GM23248 (cell line): ENCODE results near the gene CNOT1. TPM values are rescaled to one million over a fixed set of nuclear protein-coding genes. Genes with fewer than 3 reads are reported as not detected.

ENCODE experiments used
- DNase-seq: peaks from one replicate; pipeline ENCODE4 v3.0.0-alpha.2; 2015
- H2AFZ ChIP-seq: fragments of 200-600 bp; sonication (generic); 2 replicates; pipeline ENCODE4 v1.6.1; 2016; ENCODE audit warnings: antibody characterized with exemption
- H3F3A ChIP-seq: fragments of 200-600 bp; sonication (generic); 2 replicates; pipeline ENCODE4 v1.6.1; 2016; ENCODE audit warnings: mild to moderate bottlenecking, antibody characterized with exemption, mixed run types; ENCODE audit not compliant: insufficient read depth
- H3K27ac ChIP-seq: fragments of 200-600 bp; sonication (generic); 2 replicates; pipeline ENCODE4 v1.5.1; 2016; ENCODE audit warnings: mild to moderate bottlenecking
- H3K27me3 ChIP-seq: fragments of 200-600 bp; sonication (generic); replicated peaks from 2 replicates; pipeline ENCODE4 v1.6.1; 2016; ENCODE audit warnings: mild to moderate bottlenecking; ENCODE audit not compliant: insufficient read depth
- H3K36me3 ChIP-seq: fragments of 200-600 bp; sonication (generic); 2 replicates; pipeline ENCODE4 v1.6.1; 2016; ENCODE audit warnings: low read depth, mild to moderate bottlenecking
- H3K4me1 ChIP-seq: fragments of 200-600 bp; sonication (generic); 2 replicates; pipeline ENCODE4 v1.6.1; 2016; ENCODE audit warnings: mild to moderate bottlenecking; ENCODE audit not compliant: insufficient read depth
- H3K4me2 ChIP-seq: fragments of 200-600 bp; sonication (generic); one replicate; pipeline ENCODE4 v1.6.1; 2016; ENCODE audit warnings: mild to moderate bottlenecking; ENCODE audit not compliant: unreplicated experiment
- H3K4me3 ChIP-seq: fragments of 200-600 bp; sonication (generic); 2 replicates; pipeline ENCODE4 v1.5.1; 2016; ENCODE audit warnings: mild to moderate bottlenecking
- H3K79me2 ChIP-seq: fragments of 200-600 bp; sonication (generic); 2 replicates; pipeline ENCODE4 v1.6.1; 2016; ENCODE audit warnings: mild to moderate bottlenecking; ENCODE audit not compliant: insufficient read depth
- H3K9ac ChIP-seq: fragments of 200-600 bp; sonication (generic); 2 replicates; pipeline ENCODE4 v1.6.1; 2016; ENCODE audit warnings: mild to moderate bottlenecking
- H3K9me2 ChIP-seq: fragments of 200-600 bp; sonication (generic); 2 replicates; pipeline ENCODE4 v1.6.1; 2016; ENCODE audit warnings: mixed run types, mild to moderate bottlenecking, moderate library complexity; ENCODE audit not compliant: insufficient read depth
- H3K9me3 ChIP-seq: fragments of 200-600 bp; sonication (generic); one replicate; pipeline ENCODE4 v1.6.1; 2017; ENCODE audit warnings: low read depth
- H4K20me1 ChIP-seq: fragments of 200-600 bp; sonication (generic); 2 replicates; pipeline ENCODE4 v1.6.0; 2016; ENCODE audit not compliant: insufficient read depth
- EZH2 ChIP-seq: fragments of 200-600 bp; sonication (generic); IDR thresholded peaks from 2 replicates; pipeline ENCODE4 v1.6.1; 2018; ENCODE audit warnings: antibody characterized with exemption, mild to moderate bottlenecking; ENCODE audit not compliant: insufficient read depth, poor library complexity, severe bottlenecking
- EZH2phosphoT487 ChIP-seq: fragments of 200-600 bp; sonication (generic); IDR thresholded peaks from 2 replicates; pipeline ENCODE4 v1.6.1; 2018; ENCODE audit warnings: antibody characterized with exemption, moderate library complexity, mild to moderate bottlenecking, low read depth; ENCODE audit not compliant: insufficient read depth
- WGBS, 2 experiments: methylation state at CpG; one replicate each; pipeline ENCODE4 v1.1.6; 2015 to 2017; ENCODE audit warnings: low lambda C conversion rate in 2 of 2, low coverage in 1 of 2; ENCODE audit errors: missing lambda C conversion rate in 2 of 2; 5-methylcytosine and 5-hydroxymethylcytosine counted together
- in situ Hi-C: fragments of 300-500 bp; cut with MboI; formaldehyde crosslinking; loops from 2 replicates; pipeline ENCODE4 v1.15.0; 2020
- polyA plus RNA-seq: library from polyadenylated mRNA; unstranded; fragments of >200 nt; fragmentation: Nextera tagmentation; extraction: Ambion mirVana; gene quantifications from 2 replicates; pipeline ENCODE4 v1.2.1, GENCODE V29; 2016
- total RNA-seq: library from RNA; depleted of rRNA; stranded (reverse); fragments of >200 nt; shearing (Covaris generic); gene quantifications from 2 replicates; pipeline ENCODE4 v1.2.3, GENCODE V29; 2014

The CNOT1 gene
- total and polyA plus RNA-seq, 2 experiments from 2014 or later = 35.6 to 93.1 TPM

DNA sequence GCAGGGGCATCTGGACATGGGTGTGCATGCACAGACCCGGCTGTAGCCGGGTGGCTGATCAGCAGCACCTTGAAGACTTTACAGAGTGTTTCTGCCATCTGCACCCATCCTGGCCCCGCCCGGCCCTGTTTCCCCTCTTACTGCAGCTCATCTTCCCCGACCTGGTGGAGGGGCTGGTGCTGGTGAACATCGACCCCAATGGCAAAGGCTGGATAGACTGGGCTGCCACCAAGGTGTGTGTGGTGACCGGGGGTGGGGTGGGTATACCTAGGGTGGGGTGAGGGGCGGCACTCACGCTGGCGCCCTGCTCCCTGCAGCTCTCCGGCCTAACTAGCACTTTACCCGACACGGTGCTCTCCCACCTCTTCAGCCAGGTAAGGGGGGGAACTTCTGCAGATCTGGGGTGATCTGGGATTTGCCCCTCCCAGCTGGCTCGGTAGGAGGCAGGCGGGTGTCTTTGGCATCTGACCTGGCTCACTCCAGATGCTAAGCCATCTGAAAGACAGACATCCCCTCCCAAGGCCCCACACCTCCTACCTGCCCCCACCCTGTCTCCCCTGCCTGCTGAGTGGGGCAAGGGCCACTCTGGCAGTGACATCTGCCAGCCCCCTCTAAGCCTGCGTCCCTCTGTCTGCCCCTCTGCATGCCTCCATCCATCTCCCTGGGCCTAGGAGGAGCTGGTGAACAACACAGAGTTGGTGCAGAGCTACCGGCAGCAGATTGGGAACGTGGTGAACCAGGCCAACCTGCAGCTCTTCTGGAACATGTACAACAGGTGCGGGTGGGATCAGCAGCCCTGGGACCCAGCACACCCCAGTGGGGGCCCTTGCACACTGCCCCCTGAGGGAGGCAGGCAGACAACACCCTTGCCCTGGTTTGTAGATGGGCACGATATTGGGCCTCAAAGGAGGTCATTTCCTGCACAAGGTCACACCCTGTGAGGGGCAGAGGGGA is 123.1 kb downstream of the CNOT1 start:
- no peak for DNase-seq
- no peak overlapping the region for H3K4me3 ChIP-seq
- peaks cover under 1% of the 10 kb centered on the region; the same call in 1 of the 2 replicates for H3K27me3 ChIP-seq
- no peaks in the 10 kb centered on the region for H3K9me3 ChIP-seq
- H3K9ac ChIP-seq = no peak overlapping the region
- TF ChIP-seq EZH2phosphoT487 = no peak
- no peak for TF ChIP-seq EZH2
- in situ Hi-C loops = no loop called here
- no peaks in the 10 kb centered on the region for H3K4me1 ChIP-seq
- H3K27ac ChIP-seq = no peak overlapping the region
- no peaks in the 10 kb centered on the region for H3K79me2 ChIP-seq
- H3K4me2 ChIP-seq = no peak overlapping the region
- no peaks in the 10 kb centered on the region for H3F3A ChIP-seq
- no peaks in the 10 kb centered on the region for H3K9me2 ChIP-seq
- H2AFZ ChIP-seq = no peak overlapping the region
- WGBS, 2 experiments = 69% methylated on average over 19 to 20 of the region's 20 CpGs
- H3K36me3 ChIP-seq = no peaks in the 10 kb centered on the region
- H4K20me1 ChIP-seq = no peaks in the 10 kb centered on the region

DNA sequence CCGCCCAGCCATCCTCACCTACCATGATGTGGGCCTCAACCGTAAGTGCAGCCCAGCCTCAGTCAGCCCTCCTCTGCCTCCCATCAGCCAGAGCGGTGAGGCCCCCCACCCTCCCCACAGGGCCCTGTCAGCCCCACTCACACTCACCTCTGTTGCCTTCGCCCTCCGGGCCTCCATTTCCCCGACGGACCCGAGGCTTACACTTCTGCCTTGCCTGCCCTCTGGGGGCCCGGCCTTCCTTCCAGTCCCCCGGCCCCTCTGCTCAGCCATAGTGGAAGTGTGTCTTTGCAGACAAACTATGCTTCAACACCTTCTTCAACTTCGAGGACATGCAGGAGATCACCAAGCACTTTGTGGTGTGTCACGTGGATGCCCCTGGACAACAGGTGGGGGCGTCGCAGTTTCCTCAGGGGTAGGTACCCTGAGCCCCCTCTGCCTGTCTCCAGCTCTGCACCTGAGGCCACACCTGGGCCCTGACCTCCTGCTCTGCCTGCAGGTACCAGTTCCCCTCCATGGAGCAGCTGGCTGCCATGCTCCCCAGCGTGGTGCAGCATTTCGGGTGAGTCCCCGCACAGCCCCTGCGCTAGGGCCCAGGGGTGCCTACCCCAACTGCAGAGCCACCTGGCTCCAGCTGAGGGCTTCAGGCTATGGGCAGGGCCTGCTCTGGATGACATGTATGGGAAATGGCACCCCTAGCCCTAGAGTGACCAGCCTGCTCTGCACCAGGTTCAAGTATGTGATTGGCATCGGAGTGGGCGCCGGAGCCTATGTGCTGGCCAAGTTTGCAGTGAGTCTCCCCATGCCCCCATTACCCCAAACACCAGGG is 125.5 kb downstream of the CNOT1 start:
- 88 to 90% methylated on average over 18 to 21 of the region's 21 CpGs for WGBS, 2 experiments
- in situ Hi-C loops = no loop called here
- no peaks in the 10 kb centered on the region for H3K79me2 ChIP-seq

GRCh38 chr16:58503166-58503862 is 126.3 kb downstream of the CNOT1 start:
- H3K79me2 ChIP-seq = no peaks in the 10 kb centered on the region
- H3K4me1 ChIP-seq = 0 out of 2 replicates have a peak, but pooled peaks cover 8% of the 10 kb centered on the region
- H3F3A ChIP-seq = no peaks in the 10 kb centered on the region
- TF ChIP-seq EZH2 (no peak), EZH2phosphoT487 (no peak)
- no peak overlapping the region for H3K4me2 ChIP-seq
- no peaks in the 10 kb centered on the region for H3K9me3 ChIP-seq
- DNase-seq = no peak
- no peaks in the 10 kb centered on the region for H3K9me2 ChIP-seq
- no peaks in the 10 kb centered on the region for H3K36me3 ChIP-seq
- H3K27ac ChIP-seq = no peak overlapping the region
- no peaks in the 10 kb centered on the region for H4K20me1 ChIP-seq
- WGBS, 2 experiments = 87 to 90% methylated on average over 13 to 14 of the region's 14 CpGs
- no peak overlapping the region for H2AFZ ChIP-seq
- no peak overlapping the region for H3K4me3 ChIP-seq
- no peak overlapping the region for H3K9ac ChIP-seq
- H3K27me3 ChIP-seq = peaks cover 3% of the 10 kb centered on the region; the same call in 1 of the 2 replicates
- in situ Hi-C loops = no loop called here

More for the DNA sequence above, 125.5 kb downstream of the CNOT1 start:
- no peaks in the 10 kb centered on the region for H3K9me3 ChIP-seq
- no peak for TF ChIP-seq EZH2phosphoT487
- no peak for TF ChIP-seq EZH2
- H3K27ac ChIP-seq = no peak overlapping the region
- no peaks in the 10 kb centered on the region for H3K9me2 ChIP-seq
- H3K27me3 ChIP-seq = peaks cover 3% of the 10 kb centered on the region; the same call in 1 of the 2 replicates
- no peaks in the 10 kb centered on the region for H3K36me3 ChIP-seq
- 0 out of 2 replicates have a peak, but pooled peaks cover 8% of the 10 kb centered on the region for H3K4me1 ChIP-seq
- H3K4me3 ChIP-seq = no peak overlapping the region
- no peak overlapping the region for H3K9ac ChIP-seq
- H4K20me1 ChIP-seq = no peaks in the 10 kb centered on the region
- no peaks in the 10 kb centered on the region for H3F3A ChIP-seq
- H3K4me2 ChIP-seq = no peak overlapping the region
- DNase-seq = no peak
- H2AFZ ChIP-seq = no peak overlapping the region
